ENCODE measurements around the gene SCN4A. TPM values are rescaled to one million over a fixed set of nuclear protein-coding genes. Genes with fewer than 3 reads are reported as not detected.
"Not testable (repeated sequence)": the region's sequence is repeated elsewhere in the genome, so short reads cannot be mapped to it uniquely, and the experiment has no call there.

Gene SCN4A
- polyA plus RNA-seq, 2 of the 4 experiments (the other 2 are of a cell fraction), result 0.03 to 0.06 TPM

- DNase-seq (ENCODE audit: low read depth in 1 of 2, low spot score in 1 of 2), result peak in 1 of 2 experiments; percentile 26
- POLR2A ChIA-PET, result interaction anchor here (1.2 to 1.9 kb wide), 2 partner anchors 215 to 228 kb away, joined by 3 to 10 read pairs; no protein-coding TSS in a partner anchor
- no peaks in the 10 kb centered on the region; the same call in 2 of the 3 replicates for H3K4me1 ChIP-seq
- WGBS (ENCODE audit: missing lambda C conversion rate), result 40% methylated on average over 10 of the region's 10 CpGs
- H3K4me3 ChIP-seq, result no peak overlapping the region
- FAIRE-seq, result no peak
- no peak overlapping the region for H3K27ac ChIP-seq
- peak; percentile 49 to 58; a peak in 5 of 6 replicates for ATAC-seq
- TF ChIP-seq, protein P1, sequence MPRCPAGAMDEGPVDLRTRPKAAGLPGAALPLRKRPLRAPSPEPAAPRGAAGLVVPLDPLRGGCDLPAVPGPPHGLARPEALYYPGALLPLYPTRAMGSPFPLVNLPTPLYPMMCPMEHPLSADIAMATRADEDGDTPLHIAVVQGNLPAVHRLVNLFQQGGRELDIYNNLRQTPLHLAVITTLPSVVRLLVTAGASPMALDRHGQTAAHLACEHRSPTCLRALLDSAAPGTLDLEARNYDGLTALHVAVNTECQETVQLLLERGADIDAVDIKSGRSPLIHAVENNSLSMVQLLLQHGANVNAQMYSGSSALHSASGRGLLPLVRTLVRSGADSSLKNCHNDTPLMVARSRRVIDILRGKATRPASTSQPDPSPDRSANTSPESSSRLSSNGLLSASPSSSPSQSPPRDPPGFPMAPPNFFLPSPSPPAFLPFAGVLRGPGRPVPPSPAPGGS (IDR thresholded peaks at IDR 0.05), result no peak
- no peak for TF ChIP-seq NPAS2 (CRISPR knock-in tag; IDR thresholded peaks at IDR 0.05; ENCODE audit: borderline replicate concordance)
- H3K9me3 ChIP-seq, result no peaks in the 10 kb centered on the region
- H3K4me2 ChIP-seq, result no peak overlapping the region
- CTCF ChIA-PET, result interaction anchor here (0.6 to 16.7 kb wide), 49 partner anchors 7 to 511 kb away, joined by 3 to 386 read pairs (median 6); partner anchors contain the start of genes CD79B, CSHL1, ERN1 and GH2
Measured at GRCh38 chr17:63918305-63918704, 54.4 kb downstream of the SCN4A start.

GRCh38 chr17:63917646-63918045 lies 55.1 kb downstream of the SCN4A start:
- ATAC-seq, result no peak
- no peak overlapping the region for H3K4me3 ChIP-seq
- no peaks in the 10 kb centered on the region for H3K9me3 ChIP-seq
- H3K4me1 ChIP-seq, result no peaks in the 10 kb centered on the region; the same call in 2 of the 3 replicates
- no peak for FAIRE-seq
- TF ChIP-seq FOSL2 (IDR thresholded peaks at IDR 0.05) (no peak), FOSL2 (CRISPR knock-in tag; IDR thresholded peaks at IDR 0.05) (no peak), NR3C1 (IDR thresholded peaks at IDR 0.05) (no peak), RARB (CRISPR knock-in tag; IDR thresholded peaks at IDR 0.05) (no peak), HOXA7 (CRISPR knock-in tag; IDR thresholded peaks at IDR 0.05) (no peak), REST (IDR thresholded peaks at IDR 0.05) (no peak), MAZ (IDR thresholded peaks at IDR 0.05; ENCODE audit: borderline replicate concordance, low read depth, low read length) (no peak), HOXB5 (CRISPR knock-in tag; IDR thresholded peaks at IDR 0.05) (no peak), MAFK (IDR thresholded peaks at IDR 0.05; ENCODE audit: partially characterized antibody) (no peak)
- TF ChIP-seq, protein P2, sequence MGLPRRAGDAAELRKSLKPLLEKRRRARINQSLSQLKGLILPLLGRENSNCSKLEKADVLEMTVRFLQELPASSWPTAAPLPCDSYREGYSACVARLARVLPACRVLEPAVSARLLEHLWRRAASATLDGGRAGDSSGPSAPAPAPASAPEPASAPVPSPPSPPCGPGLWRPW (IDR thresholded peaks at IDR 0.05), result no peak
- no peak for DNase-seq (ENCODE audit: low read depth in 1 of 2, low spot score in 1 of 2)
- CTCF ChIA-PET, result interaction anchor here (0.8 to 16.7 kb wide), 22 partner anchors 13 to 364 kb away, joined by 3 to 386 read pairs (median 12); partner anchors contain the start of genes CD79B, ERN1, GH2 and ICAM2
- POLR2A ChIA-PET, result interaction anchor here (0.6 kb wide), 1 partner anchor 376 kb away, joined by 4 read pairs; no protein-coding TSS in a partner anchor
- H3K27ac ChIP-seq, result no peak overlapping the region
- 58% methylated on average over 13 of the region's 13 CpGs for WGBS (ENCODE audit: missing lambda C conversion rate)
- no peak overlapping the region for H3K4me2 ChIP-seq

- H3K4me1 ChIP-seq; DNase-seq (ENCODE audit: low read depth in 1 of 2, low spot score in 1 of 2); H3K4me2 ChIP-seq; FAIRE-seq; H3K27ac ChIP-seq; H3K9me3 ChIP-seq; ATAC-seq; H3K4me3 ChIP-seq; POLR2A ChIA-PET: not testable (repeated sequence)
- WGBS (ENCODE audit: missing lambda C conversion rate), result 49% methylated on average over 11 of the region's 11 CpGs
- CTCF ChIA-PET, result interaction anchor here (0.8 to 16.7 kb wide), 14 partner anchors 12 to 496 kb away, joined by 3 to 386 read pairs (median 45); partner anchors contain the start of genes CD79B, ERN1, GH2 and ICAM2
Measured at GRCh38 chr17:63917206-63917605, 55.5 kb downstream of the SCN4A start.

DNA sequence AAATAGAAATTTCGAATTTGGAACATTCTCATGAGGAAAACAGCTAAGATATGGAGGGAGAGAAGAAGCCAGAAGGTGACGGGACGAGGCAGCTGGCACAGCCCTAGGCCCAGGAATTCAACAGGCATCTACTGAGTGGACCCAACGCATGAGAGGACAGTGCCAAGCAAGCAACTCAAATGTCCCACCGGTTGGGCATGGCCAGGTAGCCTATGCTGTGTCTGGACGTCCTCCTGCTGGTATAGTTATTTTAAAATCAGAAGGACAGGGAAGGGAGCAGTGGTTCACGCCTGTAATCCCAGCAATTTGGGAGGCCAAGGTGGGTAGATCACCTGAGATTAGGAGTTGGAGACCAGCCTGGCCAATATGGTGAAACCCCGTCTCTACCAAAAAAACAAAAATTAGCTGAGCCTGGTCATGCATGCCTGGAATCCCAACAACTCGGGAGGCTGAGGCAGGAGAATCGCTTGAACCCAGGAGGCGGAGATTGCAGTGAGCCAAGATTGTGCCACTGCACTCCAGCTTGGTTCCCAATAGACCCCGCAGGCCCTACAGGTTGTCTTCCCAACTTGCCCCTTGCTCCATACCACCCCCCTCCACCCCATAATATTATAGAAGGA lies 56.0 kb downstream of the SCN4A start:
- no peak overlapping the region for H3K4me3 ChIP-seq
- H3K9me3 ChIP-seq, result no peaks in the 10 kb centered on the region
- H3K27ac ChIP-seq, result no peak overlapping the region
- CTCF ChIA-PET, result interaction anchor here (0.8 to 16.7 kb wide), 11 partner anchors 12 to 496 kb away, joined by 3 to 386 read pairs (median 70); partner anchors contain the start of genes CD79B, ERN1 and ICAM2
- ATAC-seq (no peak), FAIRE-seq (no peak), DNase-seq (ENCODE audit: low read depth in 1 of 2, low spot score in 1 of 2) (no peak)
- H3K4me1 ChIP-seq, result no peaks in the 10 kb centered on the region; the same call in 2 of the 3 replicates
- POLR2A ChIA-PET, result no interaction called here
- H3K4me2 ChIP-seq, result no peak overlapping the region
- WGBS (ENCODE audit: missing lambda C conversion rate), result 60% methylated on average over 12 of the region's 12 CpGs
- TF ChIP-seq TP53 (CRISPR knock-in tag; IDR thresholded peaks at IDR 0.05) (no peak), TFCP2L1 (CRISPR knock-in tag; IDR thresholded peaks at IDR 0.05) (no peak), CHD2 (IDR thresholded peaks at IDR 0.05; ENCODE audit: low read length, partially characterized antibody) (no peak), CBX2 (IDR thresholded peaks at IDR 0.05; ENCODE audit: borderline replicate concordance, low read depth) (no peak), FOSL2 (IDR thresholded peaks at IDR 0.05) (no peak), FOSL2 (CRISPR knock-in tag; IDR thresholded peaks at IDR 0.05) (no peak), MAFK (IDR thresholded peaks at IDR 0.05; ENCODE audit: partially characterized antibody) (no peak), E2F6 (IDR thresholded peaks at IDR 0.05; ENCODE audit: borderline replicate concordance, low read depth) (no peak), BHLHE40 (IDR thresholded peaks at IDR 0.05; ENCODE audit: low read depth, low read length) (no peak), PBX3 (IDR thresholded peaks at IDR 0.05) (no peak), MAX (IDR thresholded peaks at IDR 0.05) (no peak), ZC3H11A (IDR thresholded peaks at IDR 0.05) (no peak)
- TF ChIP-seq, protein P2 (IDR thresholded peaks at IDR 0.05), result no peak
